Upper lobe of left lung (tissue), 6 donors: Measurements from ENCODE around the gene DVL2. TPM values are rescaled to one million over a fixed set of nuclear protein-coding genes. Genes with fewer than 3 reads are reported as not detected.
A peak's percentile ranks its signal among the peaks of the same experiment; 100 is the strongest.

Experiments
- ATAC-seq, 2 donors: fragments of 200-7000 bp; cut with Tn5 transposase; one replicate each; pipeline ENCODE4 v1.9.1; 2022; ENCODE audit warnings: mild to moderate bottlenecking in 2 of 2, moderate library complexity in 2 of 2; ENCODE audit not compliant: low FRiP score in 2 of 2
- DNase-seq, 2 donors: peaks; one replicate each; pipeline ENCODE4 v3.0.0-alpha.2; 2019 to 2020
- H3K27ac ChIP-seq, 4 donors: fragments of 200-600 bp; sonication (generic); one replicate each; pipeline ENCODE4 v1.5.1; 2016 to 2019
- H3K27me3 ChIP-seq, 4 donors: fragments of 200-600 bp; sonication (generic); one replicate each; pipeline ENCODE4 v1.5.1; 2017 to 2019
- H3K36me3 ChIP-seq, 4 donors: fragments of 200-600 bp; sonication (generic); one replicate each; pipeline ENCODE4 v1.5.1; 2016 to 2019
- H3K4me1 ChIP-seq, 4 donors: fragments of 200-600 bp; sonication (generic); one replicate each; pipeline ENCODE4 v1.5.1; 2018 to 2019
- H3K4me3 ChIP-seq, 4 donors: fragments of 200-600 bp; sonication (generic); one replicate each; pipeline ENCODE4 v1.5.1; 2017 to 2019; ENCODE audit warnings: mild to moderate bottlenecking in 2 of 4, moderate library complexity in 1 of 4
- H3K9me3 ChIP-seq, 4 donors: fragments of 200-600 bp; sonication (generic); one replicate each; pipeline ENCODE4 v1.5.1; 2018 to 2019
- EP300 ChIP-seq, 4 donors: sonication (generic); formaldehyde crosslinking; IDR thresholded peaks; one replicate each; pipeline ENCODE4 v1.5.1; 2017; ENCODE audit warnings: antibody characterized with exemption in 4 of 4, control low read depth in 2 of 4
- POLR2A ChIP-seq, 4 donors: fragments of 450-650 bp; IDR thresholded peaks; one replicate each; pipeline ENCODE4 v1.5.1; 2016 to 2017; ENCODE audit warnings: antibody characterized with exemption in 4 of 4, mild to moderate bottlenecking in 2 of 4
- POLR2AphosphoS5 ChIP-seq, 2 donors: sonication (generic); formaldehyde crosslinking; IDR thresholded peaks; one replicate each; pipeline ENCODE4 v1.5.1; 2017; ENCODE audit warnings: antibody characterized with exemption in 2 of 2
- WGBS, 2 donors: methylation state at CpG; one replicate each; pipeline ENCODE4 v1.1.5; 2017 to 2018; 5-methylcytosine and 5-hydroxymethylcytosine counted together
- total RNA-seq, 6 donors: library from RNA; depleted of rRNA in 4 of 6; stranded (reverse); fragments of >200 nt in 4 of 6; gene quantifications; one replicate each; pipeline versions ENCODE4 v1.1.0 to v1.2.1, GENCODE V29; 2016 to 2021
- TF ChIP-seq, protein P1 (sequence below), 6 experiments: fragments of 450-650 bp in 4 of 6; fragments of 200-600 bp in 2 of 6; sonication (generic) in 2 of 6; IDR thresholded peaks; one replicate each; pipeline ENCODE4 v1.5.1; 2016 to 2019; ENCODE audit warnings: antibody characterized with exemption in 6 of 6
- donor health status: DM: no; HTN: no; CAD: no; lungs with moderate emphysema.
- donor health status: DM: no; HTN: yes; CAD: no; lungs with severe emphysema.

Gene DVL2
- total RNA-seq, 6 donors from 2014 or later: 40.4 to 70.2 (median 42.4) TPM

DNA sequence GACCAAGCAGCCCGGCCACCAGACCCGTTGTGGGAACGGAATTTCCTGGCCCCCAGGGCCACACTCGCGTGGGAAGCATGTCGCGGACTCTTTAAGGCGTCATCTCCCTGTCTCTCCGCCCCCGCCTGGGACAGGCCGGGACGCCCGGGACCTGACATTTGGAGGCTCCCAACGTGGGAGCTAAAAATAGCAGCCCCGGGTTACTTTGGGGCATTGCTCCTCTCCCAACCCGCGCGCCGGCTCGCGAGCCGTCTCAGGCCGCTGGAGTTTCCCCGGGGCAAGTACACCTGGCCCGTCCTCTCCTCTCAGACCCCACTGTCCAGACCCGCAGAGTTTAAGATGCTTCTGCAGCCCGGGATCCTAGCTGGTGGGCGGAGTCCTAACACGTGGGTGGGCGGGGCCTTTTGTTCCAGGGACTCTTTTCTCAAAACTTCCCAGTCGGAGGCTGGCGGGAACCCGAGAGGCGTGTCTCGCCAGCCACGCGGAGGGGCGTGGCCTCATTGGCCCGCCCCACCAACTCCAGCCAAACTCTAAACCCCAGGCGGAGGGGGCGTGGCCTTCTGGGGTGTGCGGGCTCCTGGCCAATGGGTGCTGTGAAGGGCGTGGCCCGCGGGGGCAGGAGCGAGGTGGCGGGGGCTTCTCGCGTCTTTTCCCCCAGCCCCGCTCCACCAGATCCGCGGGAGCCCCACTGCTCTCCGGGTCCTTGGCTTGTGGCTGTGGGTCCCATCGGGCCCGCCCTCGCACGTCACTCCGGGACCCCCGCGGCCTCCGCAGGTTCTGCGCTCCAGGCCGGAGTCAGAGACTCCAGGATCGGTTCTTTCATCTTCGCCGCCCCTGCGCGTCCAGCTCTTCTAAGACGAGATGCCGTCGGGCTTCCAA is 47.0 kb upstream of the DVL2 start, which contains the start of gene SLC2A4:
SLC2A4 (plus strand) TSS at position 645 of the 879 bp plus-strand sequence; CDS start at position 862, 217 bp downstream.
- peaks cover 0 to 12% (median 4%) of the 10 kb centered on the region in 4 donors for H3K27me3 ChIP-seq
- TF ChIP-seq POLR2AphosphoS5 (IDR thresholded peaks at IDR 0.05) (peak in 1 of 2 donors; percentile 21), POLR2A (IDR thresholded peaks at IDR 0.05) (no peak), EP300 (IDR thresholded peaks at IDR 0.05) (peak in 1 of 4 donors; percentile 40)
- TF ChIP-seq, protein P1, sequence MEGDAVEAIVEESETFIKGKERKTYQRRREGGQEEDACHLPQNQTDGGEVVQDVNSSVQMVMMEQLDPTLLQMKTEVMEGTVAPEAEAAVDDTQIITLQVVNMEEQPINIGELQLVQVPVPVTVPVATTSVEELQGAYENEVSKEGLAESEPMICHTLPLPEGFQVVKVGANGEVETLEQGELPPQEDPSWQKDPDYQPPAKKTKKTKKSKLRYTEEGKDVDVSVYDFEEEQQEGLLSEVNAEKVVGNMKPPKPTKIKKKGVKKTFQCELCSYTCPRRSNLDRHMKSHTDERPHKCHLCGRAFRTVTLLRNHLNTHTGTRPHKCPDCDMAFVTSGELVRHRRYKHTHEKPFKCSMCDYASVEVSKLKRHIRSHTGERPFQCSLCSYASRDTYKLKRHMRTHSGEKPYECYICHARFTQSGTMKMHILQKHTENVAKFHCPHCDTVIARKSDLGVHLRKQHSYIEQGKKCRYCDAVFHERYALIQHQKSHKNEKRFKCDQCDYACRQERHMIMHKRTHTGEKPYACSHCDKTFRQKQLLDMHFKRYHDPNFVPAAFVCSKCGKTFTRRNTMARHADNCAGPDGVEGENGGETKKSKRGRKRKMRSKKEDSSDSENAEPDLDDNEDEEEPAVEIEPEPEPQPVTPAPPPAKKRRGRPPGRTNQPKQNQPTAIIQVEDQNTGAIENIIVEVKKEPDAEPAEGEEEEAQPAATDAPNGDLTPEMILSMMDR (IDR thresholded peaks at IDR 0.05): peak in 2 of 6 experiments; percentile 7 to 9
- ATAC-seq: peak; percentile 94 to 95
- no peaks in the 10 kb centered on the region for H3K9me3 ChIP-seq
- DNase-seq: peak; percentile 96
- peak within 1 kb of the TSS; percentile 53 to 78 (median 62) for H3K27ac ChIP-seq
- WGBS, 2 donors: 0% methylated on average over 6 to 45 of the region's 71 CpGs
- H3K36me3 ChIP-seq: no peaks in the 10 kb centered on the region
- peak within 1 kb of the TSS; percentile 33 to 56 (median 44) for H3K4me3 ChIP-seq
- H3K4me1 ChIP-seq: peaks cover 23 to 29% (median 24%) of the 10 kb centered on the region in 4 donors

DNA sequence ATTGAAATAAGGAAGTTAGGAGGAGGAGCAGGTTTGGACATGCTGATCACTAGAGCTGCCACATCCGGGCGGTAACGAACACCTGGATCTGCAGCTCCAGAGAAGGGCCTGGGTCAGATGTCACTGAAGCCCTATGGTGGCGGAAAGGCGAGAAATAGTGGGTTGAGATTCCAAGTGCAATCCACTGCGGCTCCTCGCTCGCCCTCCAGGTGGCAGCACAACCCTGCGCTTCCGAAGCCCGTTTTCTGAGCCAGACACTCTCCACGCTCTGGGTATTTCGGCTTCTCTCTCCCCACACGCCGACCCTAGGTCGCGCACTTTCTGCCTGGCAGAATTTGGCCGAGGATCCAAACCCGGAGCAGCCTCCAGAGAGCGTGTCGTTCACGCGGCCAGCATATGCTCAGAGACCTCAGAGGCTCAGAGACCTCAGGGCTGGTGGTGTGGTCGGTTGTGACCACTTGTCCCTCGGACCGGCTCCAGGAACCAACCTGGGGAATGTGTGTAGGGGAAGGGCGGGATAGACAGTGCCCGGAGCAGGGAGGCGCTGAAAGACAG is 46.3 kb upstream of the DVL2 start:
- H3K4me3 ChIP-seq: peak overlapping the region; percentile 1 to 56 (median 44)
- peaks cover 23 to 29% (median 24%) of the 10 kb centered on the region in 4 donors for H3K4me1 ChIP-seq
- peaks cover 0 to 12% (median 4%) of the 10 kb centered on the region in 4 donors for H3K27me3 ChIP-seq
- peak overlapping the region; percentile 53 to 78 (median 62) for H3K27ac ChIP-seq
- no peaks in the 10 kb centered on the region for H3K9me3 ChIP-seq
- DNase-seq (peak; percentile 86 to 95), ATAC-seq (peak; percentile 94 to 95)
- no peaks in the 10 kb centered on the region for H3K36me3 ChIP-seq
- TF ChIP-seq POLR2A (IDR thresholded peaks at IDR 0.05) (no peak), POLR2AphosphoS5 (IDR thresholded peaks at IDR 0.05) (no peak), EP300 (IDR thresholded peaks at IDR 0.05) (no peak)
- TF ChIP-seq, protein P1 (IDR thresholded peaks at IDR 0.05): peak; percentile 87 to 97 (median 95)
- WGBS, 2 donors: 0% methylated on average over 11 to 26 of the region's 29 CpGs

DNA sequence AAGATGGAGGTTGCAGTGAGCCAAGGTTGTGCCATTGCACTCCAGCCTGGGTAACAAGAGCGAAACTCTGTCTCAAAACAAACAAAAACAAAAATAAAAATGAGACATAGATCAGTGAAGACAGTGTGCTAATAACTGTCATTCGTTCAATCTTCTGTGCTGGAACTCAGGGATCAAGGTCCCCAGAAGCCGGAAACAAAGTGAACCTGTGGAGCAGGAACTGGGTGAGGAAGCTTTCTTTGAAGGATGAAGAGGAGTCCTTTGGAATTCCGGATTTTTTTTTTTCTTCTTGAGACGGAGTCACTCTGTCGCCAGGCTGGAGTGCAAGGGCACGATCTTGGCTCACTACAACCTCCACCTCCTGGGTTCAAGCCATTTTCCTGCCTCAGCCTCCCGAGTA is 45.1 kb upstream of the DVL2 start:
- Histone ChIP-seq H3K27me3 (peaks cover 0 to 12% (median 4%) of the 10 kb centered on the region in 4 donors), H3K4me3 (no peak overlapping the region), H3K4me1 (peaks cover 23 to 29% (median 24%) of the 10 kb centered on the region in 4 donors), H3K27ac (no peak overlapping the region), H3K36me3 (no peaks in the 10 kb centered on the region), H3K9me3 (no peaks in the 10 kb centered on the region)
- DNase-seq (no peak), ATAC-seq (no peak)
- TF ChIP-seq POLR2AphosphoS5 (IDR thresholded peaks at IDR 0.05): no peak
- WGBS, 2 donors: 85 to 92% methylated on average over 8 of the region's 8 CpGs

DNA sequence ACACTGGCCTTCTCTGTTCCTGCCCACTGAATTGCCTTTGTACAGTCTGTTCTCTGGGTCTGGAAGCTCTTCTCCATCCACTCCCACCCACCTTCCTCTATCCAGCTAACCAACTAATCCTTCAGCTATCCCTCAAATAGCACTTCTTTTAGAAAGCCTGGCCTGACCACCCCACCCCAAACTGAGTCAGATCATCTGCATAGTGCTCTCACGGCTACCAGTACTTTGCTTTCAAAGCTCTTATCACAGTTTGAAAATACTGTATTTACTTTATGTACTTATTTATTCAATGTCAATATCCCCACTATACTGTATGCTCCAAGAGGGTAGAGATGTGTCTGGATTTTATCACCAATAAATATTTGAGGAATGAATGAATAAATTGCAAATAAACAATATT is 32.5 kb upstream of the DVL2 start:
- 50 to 68% methylated on average over 1 of the region's 1 CpG for WGBS, 2 donors
- ATAC-seq (no peak), DNase-seq (no peak)
- Histone ChIP-seq H3K9me3 (no peaks in the 10 kb centered on the region), H3K27ac (no peak overlapping the region), H3K4me3 (no peak overlapping the region), H3K4me1 (peaks cover 15 to 29% (median 20%) of the 10 kb centered on the region in 4 donors), H3K27me3 (peaks cover 0 to 12% (median 3%) of the 10 kb centered on the region in 4 donors), H3K36me3 (no peaks in the 10 kb centered on the region)
- TF ChIP-seq POLR2A (IDR thresholded peaks at IDR 0.05) (no peak), EP300 (IDR thresholded peaks at IDR 0.05) (no peak), POLR2AphosphoS5 (IDR thresholded peaks at IDR 0.05) (no peak)
- TF ChIP-seq, protein P1 (IDR thresholded peaks at IDR 0.05): no peak

DNA sequence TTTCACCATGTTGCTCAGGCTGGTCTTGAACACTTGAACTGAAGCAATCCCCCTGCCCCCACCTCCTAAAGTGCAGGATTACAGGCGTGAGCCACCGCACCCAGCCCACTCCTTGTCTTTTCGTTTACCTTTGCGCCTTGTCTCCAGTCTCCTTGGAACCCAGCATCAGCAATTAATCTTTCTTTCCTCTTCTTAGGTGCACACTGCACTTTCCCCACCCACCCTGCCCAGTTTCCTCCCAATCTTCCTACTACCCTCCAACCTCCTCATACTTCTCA is 29.4 kb upstream of the DVL2 start:
- no peak for DNase-seq
- H3K27ac ChIP-seq: peak overlapping the region in 3 of 4 donors; percentile 83 to 89 (median 84)
- ATAC-seq: no peak
- peaks cover 0 to 19% (median 6%) of the 10 kb centered on the region in 4 donors for H3K27me3 ChIP-seq
- H3K36me3 ChIP-seq: peaks cover 0 to 11% (median 5%) of the 10 kb centered on the region in 4 donors
- H3K9me3 ChIP-seq: no peaks in the 10 kb centered on the region
- H3K4me3 ChIP-seq: peak overlapping the region in 3 of 4 donors; percentile 55 to 73 (median 56)
- TF ChIP-seq POLR2AphosphoS5 (IDR thresholded peaks at IDR 0.05): no peak
- TF ChIP-seq, protein P1 (IDR thresholded peaks at IDR 0.05): no peak
- TF ChIP-seq POLR2A (IDR thresholded peaks at IDR 0.05): no peak
- no peak for TF ChIP-seq EP300 (IDR thresholded peaks at IDR 0.05)
- WGBS, 2 donors: 33 to 45% methylated on average over 4 of the region's 4 CpGs
- peaks cover 24 to 59% (median 39%) of the 10 kb centered on the region in 4 donors for H3K4me1 ChIP-seq
